Peyer's patch (tissue), 4 donors: ENCODE results near the gene ZNF860. TPM values are rescaled to one million over a fixed set of nuclear protein-coding genes. Genes with fewer than 3 reads are reported as not detected.

Experiments
- DNase-seq, 3 donors: peaks; one replicate each; pipeline ENCODE4 v3.0.0-alpha.2; 2017 to 2019
- H3K27ac ChIP-seq, 4 donors: fragments of 200-600 bp; sonication (generic); one replicate each; pipeline ENCODE4 v1.5.1; 2016 to 2019
- H3K27me3 ChIP-seq, 2 donors: fragments of 200-600 bp; sonication (generic); one replicate each; pipeline ENCODE4 v1.5.1; 2019
- H3K36me3 ChIP-seq, 3 donors: fragments of 200-600 bp; sonication (generic); one replicate each; pipeline ENCODE4 v1.5.1; 2016 to 2019
- H3K4me1 ChIP-seq, 4 donors: fragments of 200-600 bp; sonication (generic); one replicate each; pipeline ENCODE4 v1.5.1; 2016 to 2019
- H3K4me3 ChIP-seq, 4 donors: fragments of 200-600 bp; sonication (generic); 1 replicate in 3 of 4; 2 replicates in 1 of 4; pipeline ENCODE4 v1.5.1; 2016 to 2019; ENCODE audit warnings: mild to moderate bottlenecking in 1 of 4
- H3K9me3 ChIP-seq, 4 donors: fragments of 200-600 bp; sonication (generic); one replicate each; pipeline ENCODE4 v1.5.1; 2016 to 2019; ENCODE audit warnings: mild to moderate bottlenecking in 1 of 4
- CTCF ChIP-seq, 6 experiments: fragments of 450-650 bp in 4 of 6; fragments of 200-600 bp in 2 of 6; sonication (generic) in 1 of 6; IDR thresholded peaks; one replicate each; pipeline ENCODE4 v1.5.1; 2017 to 2019; ENCODE audit warnings: antibody characterized with exemption in 6 of 6, mild to moderate bottlenecking in 3 of 6, moderate library complexity in 1 of 6
- POLR2A ChIP-seq, 2 donors: fragments of 450-650 bp; IDR thresholded peaks; one replicate each; pipeline ENCODE4 v1.5.1; 2017; ENCODE audit warnings: antibody characterized with exemption in 2 of 2, mild to moderate bottlenecking in 2 of 2, moderate library complexity in 2 of 2
- small RNA-seq, 2 donors: library from RNA; depleted of rRNA; stranded (forward); fragments of <200 nt; gene quantifications; one replicate each; pipeline ENCODE3, GENCODE V24; 2016
- total RNA-seq, 4 donors: library from RNA; depleted of rRNA; stranded (reverse); fragments of >200 nt; gene quantifications; one replicate each; pipeline ENCODE4 v1.1.0, GENCODE V29; 2016

ZNF860 gene
- total RNA-seq, 4 donors from 2014 or later = 0.80 to 10.7 TPM; not detected in 2

- no peak overlapping the region for H3K4me3 ChIP-seq
- no peak for DNase-seq
- TF ChIP-seq POLR2A (IDR thresholded peaks at IDR 0.05) (no peak), CTCF (IDR thresholded peaks at IDR 0.05) (no peak)
- no peaks in the 10 kb centered on the region for H3K27me3 ChIP-seq
- H3K27ac ChIP-seq = no peak overlapping the region
- peaks cover 0 to 5% (median 0%) of the 10 kb centered on the region in 4 donors for H3K4me1 ChIP-seq
- H3K9me3 ChIP-seq = peaks cover 0 to 13% (median 0%) of the 10 kb centered on the region in 4 donors
- H3K36me3 ChIP-seq = no peaks in the 10 kb centered on the region
Measured at GRCh38 chr3:32037932-32038267, 56.4 kb downstream of the ZNF860 start.

GRCh38 chr3:32041316-32041715 is 59.8 kb downstream of the ZNF860 start:
- H3K36me3 ChIP-seq = no peaks in the 10 kb centered on the region
- TF ChIP-seq CTCF (IDR thresholded peaks at IDR 0.05) = no peak
- no peak for TF ChIP-seq POLR2A (IDR thresholded peaks at IDR 0.05)
- DNase-seq = peak in 2 of 3 donors; percentile 47 to 68
- no peak overlapping the region for H3K4me3 ChIP-seq
- peaks cover 0 to 19% (median 0%) of the 10 kb centered on the region in 4 donors for H3K9me3 ChIP-seq
- H3K4me1 ChIP-seq = peaks cover 0 to 19% (median 0%) of the 10 kb centered on the region in 4 donors
- no peaks in the 10 kb centered on the region for H3K27me3 ChIP-seq
- peak overlapping the region in 2 of 4 donors; percentile 17 to 41 for H3K27ac ChIP-seq

Small RNAs within 50 kb of the gene (small RNA-seq; reads per million reads assigned to genes)
- 0 reads per million in 2 donors for gene RF00402

Other genes with a start within 250 kb of the ZNF860 start
- gene OSBPL10, start 488 bp upstream of the ZNF860 start, total RNA-seq = 100 to 1,000 TPM in 1 of 4 donors, 10 to 100 TPM in 3; 18.5 to 128 (median 60.5) TPM
- 100 to 1,000 TPM in 1 of 4 donors, 10 to 100 TPM in 3; 54.6 to 157 (median 80.6) TPM for gene GPD1L, start 124.9 kb downstream of the ZNF860 start, total RNA-seq